ENCODE results near the gene AGAP1.

Gene AGAP1

DNA sequence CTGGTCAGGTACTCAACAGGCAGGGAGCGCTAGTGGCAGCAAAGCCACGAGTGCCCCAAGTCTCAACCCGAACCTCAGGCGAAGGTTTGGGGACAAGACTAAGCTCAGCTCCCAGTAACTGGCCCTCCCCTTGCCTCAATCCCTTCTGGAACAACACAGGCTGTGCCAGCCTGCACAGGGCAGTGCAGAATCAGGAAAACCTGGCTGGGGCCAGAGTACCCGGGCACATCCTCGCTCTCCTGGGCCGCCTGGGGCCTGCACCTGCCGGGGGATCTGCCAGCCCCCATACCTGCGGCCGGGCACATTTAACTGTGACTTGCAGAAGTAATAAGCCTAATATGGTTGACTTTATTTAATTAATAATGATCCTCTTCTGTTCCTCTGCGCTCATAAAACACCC, 613.7 kb downstream of the AGAP1 start:
- no peak overlapping the region for H3K4me3 ChIP-seq (ENCODE audit: low read length in 2 of 2)
- H3K27ac ChIP-seq (ENCODE audit: low read depth in 2 of 2, low read length in 2 of 2): no peak overlapping the region
- no peaks in the 10 kb centered on the region for H3K9me3 ChIP-seq (ENCODE audit: control insufficient read depth in 2 of 2, low read length in 2 of 2)
- H3K27me3 ChIP-seq (ENCODE audit: control insufficient read depth in 2 of 2, insufficient read depth in 2 of 2, low read length in 2 of 2): no peaks in the 10 kb centered on the region
- H3K9ac ChIP-seq (ENCODE audit: low read depth in 1 of 2, low read length in 2 of 2): no peak overlapping the region
- no peaks in the 10 kb centered on the region for H3K36me3 ChIP-seq (ENCODE audit: control insufficient read depth in 2 of 2, insufficient read depth in 2 of 2, low read length in 2 of 2)
- no peaks in the 10 kb centered on the region for H3K4me1 ChIP-seq (ENCODE audit: control insufficient read depth in 2 of 2, insufficient read depth in 2 of 2, low read length in 2 of 2)

DNA sequence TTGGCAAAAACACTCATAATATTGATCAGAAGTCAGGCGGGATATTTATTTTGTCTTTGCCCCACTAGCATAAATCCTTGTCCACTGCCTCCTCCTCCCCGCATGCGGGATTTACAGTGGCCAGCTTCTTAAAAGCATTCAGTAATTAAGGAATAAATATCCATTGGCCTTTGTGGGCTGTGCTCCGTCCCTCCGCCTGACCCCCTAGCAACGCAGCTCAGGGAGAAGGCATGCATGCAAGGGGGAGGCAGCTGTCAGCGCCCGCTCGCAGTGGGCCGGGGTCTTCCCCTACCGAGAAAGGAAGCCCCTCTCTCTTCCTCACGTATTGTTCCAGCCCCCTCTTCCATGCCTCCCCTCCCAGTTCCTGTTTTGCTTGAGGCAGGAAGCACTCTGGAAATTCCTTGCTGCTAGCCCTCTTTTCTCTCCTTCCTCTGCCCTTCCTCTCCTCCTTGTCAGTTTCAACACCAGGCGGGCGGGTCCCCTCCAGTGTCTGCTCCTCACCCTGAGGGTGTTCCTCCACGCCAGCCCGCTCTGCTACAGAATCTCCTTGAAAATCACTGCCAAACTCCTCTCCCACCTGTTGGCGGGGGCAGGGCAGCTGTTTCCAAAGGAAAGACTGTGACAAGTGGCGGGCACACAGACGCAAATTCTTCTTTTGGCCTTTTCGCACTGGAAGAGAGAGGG, 614.2 kb downstream of the AGAP1 start:
- no peaks in the 10 kb centered on the region for H3K4me1 ChIP-seq (ENCODE audit: control insufficient read depth in 2 of 2, insufficient read depth in 2 of 2, low read length in 2 of 2)
- no peaks in the 10 kb centered on the region for H3K27me3 ChIP-seq (ENCODE audit: control insufficient read depth in 2 of 2, insufficient read depth in 2 of 2, low read length in 2 of 2)
- no peaks in the 10 kb centered on the region for H3K36me3 ChIP-seq (ENCODE audit: control insufficient read depth in 2 of 2, insufficient read depth in 2 of 2, low read length in 2 of 2)
- no peak overlapping the region for H3K4me3 ChIP-seq (ENCODE audit: low read length in 2 of 2)
- no peaks in the 10 kb centered on the region for H3K9me3 ChIP-seq (ENCODE audit: control insufficient read depth in 2 of 2, low read length in 2 of 2)
- H3K9ac ChIP-seq (ENCODE audit: low read depth in 1 of 2, low read length in 2 of 2): no peak overlapping the region
- H3K27ac ChIP-seq (ENCODE audit: low read depth in 2 of 2, low read length in 2 of 2): no peak overlapping the region

- H3K36me3 ChIP-seq (ENCODE audit: control insufficient read depth in 2 of 2, insufficient read depth in 2 of 2, low read length in 2 of 2): no peaks in the 10 kb centered on the region
- H3K4me1 ChIP-seq (ENCODE audit: control insufficient read depth in 2 of 2, insufficient read depth in 2 of 2, low read length in 2 of 2): no peaks in the 10 kb centered on the region
- no peak overlapping the region for H3K27ac ChIP-seq (ENCODE audit: low read depth in 2 of 2, low read length in 2 of 2)
- no peak overlapping the region for H3K4me3 ChIP-seq (ENCODE audit: low read length in 2 of 2)
- no peaks in the 10 kb centered on the region for H3K27me3 ChIP-seq (ENCODE audit: control insufficient read depth in 2 of 2, insufficient read depth in 2 of 2, low read length in 2 of 2)
- no peaks in the 10 kb centered on the region for H3K9me3 ChIP-seq (ENCODE audit: control insufficient read depth in 2 of 2, low read length in 2 of 2)
- H3K9ac ChIP-seq (ENCODE audit: low read depth in 1 of 2, low read length in 2 of 2): no peak overlapping the region
Observed at GRCh38 chr2:236109061-236109460, 615.2 kb downstream of the AGAP1 start.

DNA sequence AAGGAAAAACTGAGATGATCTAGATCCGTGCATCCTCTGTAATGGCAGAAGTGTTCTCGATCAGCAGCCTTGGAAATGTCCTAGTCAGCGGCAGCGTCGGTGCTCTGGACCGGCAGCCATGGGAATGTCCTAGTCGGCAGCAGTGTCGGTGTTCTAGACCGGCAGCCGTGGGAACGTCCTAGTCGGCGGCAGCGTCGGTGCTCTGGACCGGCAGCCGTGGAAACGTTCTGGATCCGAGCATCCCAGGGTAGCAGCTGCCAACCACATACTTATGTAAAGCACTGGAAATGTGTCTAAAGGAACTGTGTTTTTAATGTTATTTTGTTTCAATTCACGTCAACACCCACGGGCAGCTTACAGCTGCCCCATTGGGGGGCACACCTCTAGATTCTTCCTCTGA, 615.6 kb downstream of the AGAP1 start:
- no peak overlapping the region for H3K9ac ChIP-seq (ENCODE audit: low read depth in 1 of 2, low read length in 2 of 2)

GRCh38 chr2:236112466-236112865, 618.6 kb downstream of the AGAP1 start:
- H3K4me3 ChIP-seq (ENCODE audit: low read length in 2 of 2): no peak overlapping the region
- H3K4me1 ChIP-seq (ENCODE audit: control insufficient read depth in 2 of 2, insufficient read depth in 2 of 2, low read length in 2 of 2): no peaks in the 10 kb centered on the region
- H3K9ac ChIP-seq (ENCODE audit: low read depth in 1 of 2, low read length in 2 of 2): no peak overlapping the region
- no peaks in the 10 kb centered on the region for H3K9me3 ChIP-seq (ENCODE audit: control insufficient read depth in 2 of 2, low read length in 2 of 2)
- H3K36me3 ChIP-seq (ENCODE audit: control insufficient read depth in 2 of 2, insufficient read depth in 2 of 2, low read length in 2 of 2): no peaks in the 10 kb centered on the region
- H3K27me3 ChIP-seq (ENCODE audit: control insufficient read depth in 2 of 2, insufficient read depth in 2 of 2, low read length in 2 of 2): no peaks in the 10 kb centered on the region
- H3K27ac ChIP-seq (ENCODE audit: low read depth in 2 of 2, low read length in 2 of 2): no peak overlapping the region

More for the DNA sequence above, 615.6 kb downstream of the AGAP1 start:
- Histone ChIP-seq H3K4me3 (ENCODE audit: low read length in 2 of 2) (no peak overlapping the region), H3K27ac (ENCODE audit: low read depth in 2 of 2, low read length in 2 of 2) (no peak overlapping the region), H3K9me3 (ENCODE audit: control insufficient read depth in 2 of 2, low read length in 2 of 2) (no peaks in the 10 kb centered on the region), H3K27me3 (ENCODE audit: control insufficient read depth in 2 of 2, insufficient read depth in 2 of 2, low read length in 2 of 2) (no peaks in the 10 kb centered on the region), H3K36me3 (ENCODE audit: control insufficient read depth in 2 of 2, insufficient read depth in 2 of 2, low read length in 2 of 2) (no peaks in the 10 kb centered on the region), H3K4me1 (ENCODE audit: control insufficient read depth in 2 of 2, insufficient read depth in 2 of 2, low read length in 2 of 2) (no peaks in the 10 kb centered on the region)

GRCh38 chr2:236113425-236113824, 619.6 kb downstream of the AGAP1 start:
- H3K36me3 ChIP-seq (ENCODE audit: control insufficient read depth in 2 of 2, insufficient read depth in 2 of 2, low read length in 2 of 2): no peaks in the 10 kb centered on the region
- no peak overlapping the region for H3K9ac ChIP-seq (ENCODE audit: low read depth in 1 of 2, low read length in 2 of 2)
- H3K4me3 ChIP-seq (ENCODE audit: low read length in 2 of 2): no peak overlapping the region
- peaks cover 0 to 2% of the 10 kb centered on the region in 2 donors for H3K4me1 ChIP-seq (ENCODE audit: control insufficient read depth in 2 of 2, insufficient read depth in 2 of 2, low read length in 2 of 2)
- no peaks in the 10 kb centered on the region for H3K9me3 ChIP-seq (ENCODE audit: control insufficient read depth in 2 of 2, low read length in 2 of 2)
- H3K27ac ChIP-seq (ENCODE audit: low read depth in 2 of 2, low read length in 2 of 2): no peak overlapping the region
- H3K27me3 ChIP-seq (ENCODE audit: control insufficient read depth in 2 of 2, insufficient read depth in 2 of 2, low read length in 2 of 2): no peaks in the 10 kb centered on the region

GRCh38 chr2:236113948-236114347, 620.1 kb downstream of the AGAP1 start:
- H3K27ac ChIP-seq (ENCODE audit: low read depth in 2 of 2, low read length in 2 of 2): no peak overlapping the region
- peaks cover 0 to 2% of the 10 kb centered on the region in 2 donors for H3K4me1 ChIP-seq (ENCODE audit: control insufficient read depth in 2 of 2, insufficient read depth in 2 of 2, low read length in 2 of 2)
- H3K4me3 ChIP-seq (ENCODE audit: low read length in 2 of 2): no peak overlapping the region

GRCh38 chr2:236114959-236115358, 621.1 kb downstream of the AGAP1 start:
- Histone ChIP-seq H3K4me1 (ENCODE audit: control insufficient read depth in 2 of 2, insufficient read depth in 2 of 2, low read length in 2 of 2) (peaks cover 0 to 2% of the 10 kb centered on the region in 2 donors), H3K36me3 (ENCODE audit: control insufficient read depth in 2 of 2, insufficient read depth in 2 of 2, low read length in 2 of 2) (no peaks in the 10 kb centered on the region), H3K27me3 (ENCODE audit: control insufficient read depth in 2 of 2, insufficient read depth in 2 of 2, low read length in 2 of 2) (no peaks in the 10 kb centered on the region), H3K9me3 (ENCODE audit: control insufficient read depth in 2 of 2, low read length in 2 of 2) (no peaks in the 10 kb centered on the region), H3K4me3 (ENCODE audit: low read length in 2 of 2) (no peak overlapping the region), H3K27ac (ENCODE audit: low read depth in 2 of 2, low read length in 2 of 2) (no peak overlapping the region), H3K9ac (ENCODE audit: low read depth in 1 of 2, low read length in 2 of 2) (no peak overlapping the region)

More at GRCh38 chr2:236113948-236114347, 620.1 kb downstream of the AGAP1 start:
- Histone ChIP-seq H3K9me3 (ENCODE audit: control insufficient read depth in 2 of 2, low read length in 2 of 2) (no peaks in the 10 kb centered on the region), H3K9ac (ENCODE audit: low read depth in 1 of 2, low read length in 2 of 2) (no peak overlapping the region), H3K27me3 (ENCODE audit: control insufficient read depth in 2 of 2, insufficient read depth in 2 of 2, low read length in 2 of 2) (no peaks in the 10 kb centered on the region), H3K36me3 (ENCODE audit: control insufficient read depth in 2 of 2, insufficient read depth in 2 of 2, low read length in 2 of 2) (no peaks in the 10 kb centered on the region)

GRCh38 chr2:236117401-236117800, 623.6 kb downstream of the AGAP1 start:
- Histone ChIP-seq H3K4me3 (ENCODE audit: low read length in 2 of 2) (no peak overlapping the region), H3K27me3 (ENCODE audit: control insufficient read depth in 2 of 2, insufficient read depth in 2 of 2, low read length in 2 of 2) (no peaks in the 10 kb centered on the region), H3K4me1 (ENCODE audit: control insufficient read depth in 2 of 2, insufficient read depth in 2 of 2, low read length in 2 of 2) (peaks cover 0 to 2% of the 10 kb centered on the region in 2 donors), H3K9me3 (ENCODE audit: control insufficient read depth in 2 of 2, low read length in 2 of 2) (no peaks in the 10 kb centered on the region), H3K36me3 (ENCODE audit: control insufficient read depth in 2 of 2, insufficient read depth in 2 of 2, low read length in 2 of 2) (peaks cover 4 to 7% of the 10 kb centered on the region in 2 donors), H3K9ac (ENCODE audit: low read depth in 1 of 2, low read length in 2 of 2) (no peak overlapping the region), H3K27ac (ENCODE audit: low read depth in 2 of 2, low read length in 2 of 2) (no peak overlapping the region)

DNA sequence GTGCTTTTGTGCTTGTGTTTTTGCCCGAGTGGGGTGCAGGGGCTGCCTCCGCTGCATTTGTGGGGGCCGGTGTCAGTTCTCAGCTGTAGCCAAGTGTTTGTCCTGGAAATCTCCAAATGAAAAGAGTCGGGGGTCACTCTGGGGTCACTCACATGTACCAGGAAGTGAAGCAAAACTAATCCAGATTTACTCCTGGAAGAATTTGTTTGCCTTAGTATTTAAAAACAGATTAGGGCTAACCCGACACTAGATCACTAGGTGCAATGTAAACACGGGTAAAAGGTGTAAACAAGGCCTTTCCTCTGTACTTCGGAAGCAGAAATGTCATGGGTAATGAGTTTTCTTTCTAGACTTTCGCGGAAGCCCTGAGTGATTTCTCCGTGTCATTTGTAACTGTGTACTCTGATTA, 624.0 kb downstream of the AGAP1 start:
- Histone ChIP-seq H3K27me3 (ENCODE audit: control insufficient read depth in 2 of 2, insufficient read depth in 2 of 2, low read length in 2 of 2) (no peaks in the 10 kb centered on the region), H3K36me3 (ENCODE audit: control insufficient read depth in 2 of 2, insufficient read depth in 2 of 2, low read length in 2 of 2) (peaks cover 4 to 7% of the 10 kb centered on the region in 2 donors), H3K9ac (ENCODE audit: low read depth in 1 of 2, low read length in 2 of 2) (no peak overlapping the region), H3K27ac (ENCODE audit: low read depth in 2 of 2, low read length in 2 of 2) (no peak overlapping the region), H3K4me1 (ENCODE audit: control insufficient read depth in 2 of 2, insufficient read depth in 2 of 2, low read length in 2 of 2) (peaks cover 0 to 2% of the 10 kb centered on the region in 2 donors), H3K9me3 (ENCODE audit: control insufficient read depth in 2 of 2, low read length in 2 of 2) (no peaks in the 10 kb centered on the region), H3K4me3 (ENCODE audit: low read length in 2 of 2) (no peak overlapping the region)

Measured in mucosa of rectum (tissue), 2 donors.